Endothelial cell of umbilical vein (primary cell): ENCODE data around the gene TTLL13. TPM values are rescaled to one million over a fixed set of nuclear protein-coding genes. Genes with fewer than 3 reads are reported as not detected.

Experiments used
- BruUV-seq: library from RNA; stranded (reverse); fragments of 400-500 nt; replicated peaks from 2 replicates; lab custom pipeline; 2021; lab: Mats Ljungman, UMichigan
- CTCF ChIA-PET: fragments of 300-600, 350-600 bp; sonication (Branson Sonifier 250); formaldehyde crosslinking; loops from one replicate; lab custom pipeline; 2021; ENCODE audit warnings: antibody characterized with exemption, inconsistent platforms; lab: Charles Lee
- POLR2A ChIA-PET: fragments of 300-600, 350-600 bp; sonication (Branson Sonifier 250); formaldehyde crosslinking; loops from one replicate; lab custom pipeline; 2021; ENCODE audit warnings: antibody characterized with exemption, inconsistent platforms; lab: Charles Lee
- DNase-seq: peaks from one replicate; pipeline ENCODE4 v3.0.0-alpha.2; 2011; ENCODE audit warnings: low read depth, low spot score
- FAIRE-seq: peaks from 2 replicates; lab custom pipeline; 2011; peaks lifted over from hg19 to GRCh38; lab: Jason Lieb, UNC
- H2AFZ ChIP-seq: 2 replicates; pipeline ENCODE4 v1.6.0; 2012; ENCODE audit warnings: low read depth, low read length, control low read depth, inconsistent platforms
- H3K27ac ChIP-seq: 2 replicates; pipeline ENCODE4 v1.5.1; 2011; ENCODE audit warnings: low read depth, mild to moderate bottlenecking, control low read depth, low read length, moderate library complexity; ENCODE audit not compliant: insufficient read depth
- H3K27me3 ChIP-seq, 2 experiments: 2 replicates each; pipeline versions ENCODE4 v1.6.0 to v1.6.1; 2011; ENCODE audit warnings: low read length in 2 of 2, mixed read lengths in 1 of 2; ENCODE audit not compliant: control insufficient read depth in 2 of 2, insufficient read depth in 2 of 2
- H3K36me3 ChIP-seq, 2 experiments: 2 replicates in 1 of 2; 3 replicates in 1 of 2; pipeline ENCODE4 v1.5.1; 2011; ENCODE audit warnings: low read length in 2 of 2, mild to moderate bottlenecking in 1 of 2, moderate library complexity in 1 of 2; ENCODE audit not compliant: control insufficient read depth in 2 of 2, insufficient read depth in 2 of 2; ENCODE audit errors: extremely low read depth in 1 of 2
- H3K4me1 ChIP-seq: 3 replicates; pipeline ENCODE4 v1.5.1; 2011; ENCODE audit warnings: mild to moderate bottlenecking, low read length; ENCODE audit not compliant: control insufficient read depth, insufficient read depth; ENCODE audit errors: extremely low read depth
- H3K4me2 ChIP-seq: 2 replicates; pipeline ENCODE4 v1.6.1; 2011; ENCODE audit warnings: low read length, control low read depth, mixed read lengths; ENCODE audit not compliant: insufficient read depth
- H3K4me3 ChIP-seq, 3 experiments: fragments of 200-600 bp in 1 of 3; sonication (generic), shearing (Covaris generic) in 1 of 3; replicated peaks in 1 of 3; 2 replicates each; pipeline ENCODE4 v1.5.1; 2011 to 2016; ENCODE audit warnings: control low read depth in 3 of 3, low read length in 3 of 3, mild to moderate bottlenecking in 2 of 3, inconsistent platforms in 1 of 3, low read depth in 1 of 3, moderate library complexity in 1 of 3; ENCODE audit not compliant: insufficient read depth in 1 of 3
- H3K79me2 ChIP-seq: 2 replicates; pipeline ENCODE4 v1.6.0; 2012; ENCODE audit warnings: low read length, inconsistent platforms; ENCODE audit not compliant: control insufficient read depth, insufficient read depth
- H3K9ac ChIP-seq: replicated peaks from 2 replicates; pipeline ENCODE3; 2011; ENCODE audit warnings: low read length, control low read depth; ENCODE audit not compliant: insufficient read depth; ENCODE audit errors: extremely low read depth
- H3K9me1 ChIP-seq: replicated peaks from 3 replicates; pipeline ENCODE4 v1.6.0; 2011; ENCODE audit warnings: mild to moderate bottlenecking, low read length; ENCODE audit not compliant: control insufficient read depth, insufficient read depth; ENCODE audit errors: extremely low read depth
- H3K9me3 ChIP-seq: replicated peaks from 2 replicates; pipeline ENCODE4 v1.5.1; 2012; ENCODE audit warnings: low read length, inconsistent platforms; ENCODE audit not compliant: control insufficient read depth, insufficient read depth
- H4K20me1 ChIP-seq: replicated peaks from 2 replicates; pipeline ENCODE3; 2011; ENCODE audit warnings: mild to moderate bottlenecking, low read length; ENCODE audit not compliant: control insufficient read depth, insufficient read depth; ENCODE audit errors: extremely low read depth
- CTCF ChIP-seq, 2 donors: IDR thresholded peaks; 1 replicate in 1 of 2; 2 replicates in 1 of 2; pipeline ENCODE4 v1.5.1; 2011; ENCODE audit warnings: low read length in 2 of 2, mild to moderate bottlenecking in 2 of 2, moderate library complexity in 2 of 2, control low read depth in 1 of 2, inconsistent platforms in 1 of 2, low read depth in 1 of 2; ENCODE audit not compliant: insufficient read depth in 1 of 2; ENCODE audit errors: extremely low read depth in 1 of 2
- EZH2 ChIP-seq: IDR thresholded peaks from 2 replicates; pipeline ENCODE4 v1.6.1; 2012; ENCODE audit warnings: borderline replicate concordance, low read depth, mild to moderate bottlenecking, moderate library complexity, low read length, inconsistent platforms; ENCODE audit not compliant: severe bottlenecking
- FOS ChIP-seq: IDR thresholded peaks from 2 replicates; pipeline ENCODE4 v1.6.1; 2011; ENCODE audit warnings: mild to moderate bottlenecking, low read length, moderate library complexity, borderline replicate concordance; ENCODE audit not compliant: insufficient read depth
- MYC ChIP-seq: IDR thresholded peaks from one replicate; pipeline ENCODE4 v1.6.1; 2011; ENCODE audit warnings: mild to moderate bottlenecking, low read depth, low read length
- POLR2A ChIP-seq: IDR thresholded peaks from 2 replicates; pipeline ENCODE4 v1.6.1; 2012; ENCODE audit warnings: low read depth, mild to moderate bottlenecking, control low read depth, low read length
- POLR2AphosphoS5 ChIP-seq: IDR thresholded peaks from 2 replicates; pipeline ENCODE4 v1.6.1; 2012; ENCODE audit warnings: low read depth, mild to moderate bottlenecking, control low read depth, low read length, moderate library complexity; ENCODE audit not compliant: insufficient read depth
- dilution Hi-C: fragments of 300-500 bp; cut with MboI; formaldehyde crosslinking; loops from one replicate; pipeline ENCODE4 v1.15.0; 2019; ENCODE audit warnings: low sequenced_read_pairs; ENCODE audit not compliant: extremely low pct_ligation_motif_present
- intact Hi-C: fragments of 100-400 bp; cut with micrococcal nuclease; formaldehyde crosslinking; loops from one replicate; pipeline ENCODE4 v1.10.0; 2022
- polyA plus RNA-seq, 4 experiments: library from polyadenylated mRNA; depleted of rRNA in 3 of 4; stranded (reverse) in 3 of 4; unstranded in 1 of 4; fragments of >200 nt; gene quantifications; 2 replicates each; pipeline versions ENCODE4 v1.2.1 to v1.2.3, GENCODE V29; 2011 to 2012; ENCODE audit warnings: missing spikeins in 1 of 4
- total RNA-seq: library from RNA; stranded (reverse); gene quantifications from 2 replicates; pipeline ENCODE4 v1.2.3, GENCODE V29; 2021

TTLL13 gene
- total and polyA plus RNA-seq, 2 donors (not counting 3 experiments of a cell fraction or from before 2014, with no cell fraction given) = 0.04 TPM; not detected in 1

DNA sequence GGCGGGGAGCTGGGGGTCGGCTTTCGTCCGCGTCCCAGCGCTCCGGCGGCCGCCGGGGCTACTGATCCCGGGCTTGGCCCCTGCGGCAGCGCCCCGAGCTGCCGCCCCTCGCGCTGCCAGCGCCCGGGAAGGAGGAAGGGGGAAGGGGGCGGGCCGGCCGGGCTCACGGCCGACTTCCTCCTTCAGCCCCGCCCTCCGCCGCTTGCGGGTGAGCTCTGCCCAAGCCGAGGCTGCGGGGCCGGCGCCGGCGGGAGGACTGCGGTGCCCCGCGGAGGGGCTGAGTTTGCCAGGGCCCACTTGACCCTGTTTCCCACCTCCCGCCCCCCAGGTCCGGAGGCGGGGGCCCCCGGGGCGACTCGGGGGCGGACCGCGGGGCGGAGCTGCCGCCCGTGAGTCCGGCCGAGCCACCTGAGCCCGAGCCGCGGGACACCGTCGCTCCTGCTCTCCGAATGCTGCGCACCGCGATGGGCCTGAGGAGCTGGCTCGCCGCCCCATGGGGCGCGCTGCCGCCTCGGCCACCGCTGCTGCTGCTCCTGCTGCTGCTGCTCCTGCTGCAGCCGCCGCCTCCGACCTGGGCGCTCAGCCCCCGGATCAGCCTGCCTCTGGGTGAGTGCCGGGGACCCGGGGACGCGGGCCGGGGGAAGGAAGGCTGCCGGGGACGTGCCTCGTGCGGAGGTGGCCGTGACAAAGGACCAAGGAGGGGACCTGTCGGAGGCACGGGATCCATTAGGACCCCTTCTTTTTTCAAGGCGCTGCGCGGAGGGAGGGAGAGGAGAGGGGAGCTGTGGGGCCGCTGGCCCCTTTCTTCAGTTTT lies 48.0 kb upstream of the TTLL13 start, which contains the start of gene SEMA4B:
Gene SEMA4B, plus strand, starts transcription at position 201 of the 814 bp plus-strand sequence. Its CDS starts 249 bp downstream, at position 450.
- Histone ChIP-seq H3K27ac (no peak within 1 kb of the TSS), H4K20me1 (no peaks in the 10 kb centered on the region), H3K4me1 (peaks cover 6% of the 10 kb centered on the region), H3K36me3 (no peaks in the 10 kb centered on the region), H3K4me2 (peak within 1 kb of the TSS; percentile 87), H3K79me2 (no peaks in the 10 kb centered on the region), H3K9me1 (no peaks in the 10 kb centered on the region), H2AFZ (peak within 1 kb of the TSS; percentile 99), H3K9ac (peak within 1 kb of the TSS; percentile 32), H3K27me3 (no peaks in the 10 kb centered on the region), H3K4me3 (peak within 1 kb of the TSS; percentile 67 to 92 (median 77)), H3K9me3 (no peaks in the 10 kb centered on the region)
- intact Hi-C loops (loop anchor here (1.0 kb wide), 1 partner anchor 32 kb away; the partner anchor contains the start of gene CIB1), dilution Hi-C loops (no loop called here)
- POLR2A ChIA-PET = interaction anchor here (0.6 to 1.7 kb wide), 5 partner anchors 13 to 328 kb away, joined by 3 to 5 read pairs (median 4); partner anchors contain the start of gene CIB1
- CTCF ChIA-PET = interaction anchor here (0.6 to 7.5 kb wide), 14 partner anchors 9 to 86 kb away, joined by 3 to 34 read pairs (median 5); partner anchors contain the start of genes NGRN and TTLL13
- peak; percentile 56 for FAIRE-seq
- peak; percentile 53 for DNase-seq
- BruUV-seq = no TSS peak
- TF ChIP-seq FOS (no peak), CTCF (IDR thresholded peaks at IDR 0.05; ENCODE audit: extremely low read depth in 1 of 2, insufficient read depth in 1 of 2, low read depth in 1 of 2, low read length in 2 of 2) (no peak), POLR2AphosphoS5 (peak; percentile 75), EZH2 (no peak), POLR2A (peak; percentile 90), MYC (no peak)
